Panc1 (cell line): ENCODE data around the gene DSCAM. TPM values are rescaled to one million over a fixed set of nuclear protein-coding genes. Genes with fewer than 3 reads are reported as not detected.

Source experiments
- ATAC-seq: fragments of 200-7000 bp; cut with Tn5 transposase; 2 replicates; pipeline ENCODE4 v1.9.1; 2020; ENCODE audit warnings: mild to moderate bottlenecking, moderate library complexity
- BruUV-seq: library from RNA; stranded (reverse); fragments of 400-500 nt; replicated peaks from 2 replicates; lab custom pipeline; 2021; lab: Mats Ljungman, UMichigan
- CTCF ChIA-PET: fragments of 300-600 bp; sonication (Branson Sonifier 250); formaldehyde crosslinking; loops from one replicate; lab custom pipeline; 2022; ENCODE audit warnings: antibody characterized with exemption; lab: Charles Lee
- POLR2A ChIA-PET: fragments of 300-600 bp; sonication (Branson Sonifier 250); formaldehyde crosslinking; loops from one replicate; lab custom pipeline; 2022; ENCODE audit warnings: antibody characterized with exemption; lab: Charles Lee
- DNase-seq: peaks from one replicate; pipeline ENCODE4 v3.0.0-alpha.2; 2010; ENCODE audit warnings: low read depth, low spot score
- H3K27ac ChIP-seq: 2 replicates; pipeline ENCODE4 v1.5.1; 2011; ENCODE audit warnings: mild to moderate bottlenecking, low read length, inconsistent platforms
- H3K27me3 ChIP-seq: fragments of 200-500 bp; sonication (Bioruptor generic); 2 replicates; pipeline ENCODE4 v1.6.0; 2014; ENCODE audit warnings: low read length, inconsistent platforms; ENCODE audit not compliant: control insufficient read depth, insufficient read depth
- H3K36me3 ChIP-seq: fragments of 200-500 bp; sonication (Bioruptor generic); 2 replicates; pipeline ENCODE4 v1.5.1; 2014; ENCODE audit warnings: inconsistent platforms, mild to moderate bottlenecking, low read length, moderate library complexity; ENCODE audit not compliant: control insufficient read depth, insufficient read depth
- H3K4me1 ChIP-seq: 2 replicates; pipeline ENCODE4 v1.5.1; 2011; ENCODE audit warnings: inconsistent platforms, mild to moderate bottlenecking, low read length, moderate library complexity; ENCODE audit not compliant: control insufficient read depth, insufficient read depth
- H3K4me3 ChIP-seq, 2 experiments: 2 replicates each; pipeline ENCODE4 v1.5.1; 2011 to 2012; ENCODE audit warnings: low read depth in 2 of 2, low read length in 2 of 2, mild to moderate bottlenecking in 2 of 2, inconsistent platforms in 1 of 2, moderate library complexity in 1 of 2
- H3K9me3 ChIP-seq: fragments of 200-500 bp; sonication (Bioruptor generic); 2 replicates; pipeline ENCODE4 v1.5.1; 2014; ENCODE audit warnings: low read depth, mild to moderate bottlenecking, inconsistent platforms, low read length, moderate library complexity; ENCODE audit not compliant: control insufficient read depth, insufficient read depth
- CTCF ChIP-seq: fragments of 450-650 bp; IDR thresholded peaks from 2 replicates; pipeline ENCODE4 v1.5.1; 2017; ENCODE audit warnings: mild to moderate bottlenecking
- POLR2AphosphoS5 ChIP-seq: IDR thresholded peaks from 2 replicates; pipeline ENCODE4 v1.6.1; 2012; ENCODE audit warnings: mild to moderate bottlenecking, low read depth, low read length, moderate library complexity
- REST ChIP-seq, 2 experiments: IDR thresholded peaks; 2 replicates each; pipeline ENCODE4 v1.6.1; 2011 to 2012; ENCODE audit warnings: low read depth in 2 of 2, control low read depth in 1 of 2, low read length in 1 of 2, mild to moderate bottlenecking in 1 of 2, moderate library complexity in 1 of 2; ENCODE audit not compliant: insufficient read depth in 1 of 2
- SIN3A ChIP-seq: IDR thresholded peaks from 2 replicates; pipeline ENCODE4 v1.6.1; 2012; ENCODE audit warnings: low read depth, mild to moderate bottlenecking, low read length, moderate library complexity, borderline replicate concordance; ENCODE audit not compliant: insufficient read depth
- TCF7L2 ChIP-seq: IDR thresholded peaks from 2 replicates; pipeline ENCODE4 v1.6.1; 2011; ENCODE audit warnings: mild to moderate bottlenecking, low read depth, low read length, inconsistent platforms
- in situ Hi-C: cut with HindIII; loops from 2 replicates; pipeline ENCODE4 v1.10.0; 2016; ENCODE audit warnings: low sequenced_read_pairs, low pct_unique_long_range_greater_than_20kb
- intact Hi-C: fragments of 100-400 bp; cut with micrococcal nuclease; formaldehyde crosslinking; loops from one replicate; pipeline ENCODE4 v1.10.0; 2022; ENCODE audit not compliant: unreplicated experiment
- total RNA-seq: library from RNA; stranded (reverse); gene quantifications from one replicate; pipeline ENCODE4 v1.2.1, GENCODE V29; 2021; ENCODE audit not compliant: unreplicated experiment

Gene DSCAM
- total RNA-seq, 1 experiment from 2014 or later: not detected

GRCh38 chr21:40736145-40736544 lies 110.8 kb downstream of the DSCAM start:
- TF ChIP-seq REST (IDR thresholded peaks at IDR 0.05; ENCODE audit: insufficient read depth in 1 of 2, low read depth in 2 of 2, low read length in 1 of 2): no peak
- no peak for TF ChIP-seq SIN3A
- no peak for TF ChIP-seq CTCF
- TF ChIP-seq POLR2AphosphoS5: no peak
- no peak for TF ChIP-seq TCF7L2
- intact Hi-C loops (no loop called here), in situ Hi-C loops (no loop called here)
- H3K36me3 ChIP-seq: no peaks in the 10 kb centered on the region
- H3K27ac ChIP-seq: no peak overlapping the region
- ChIA-PET CTCF (no interaction called here), POLR2A (no interaction called here)
- no peaks in the 10 kb centered on the region for H3K27me3 ChIP-seq
- ATAC-seq (no peak), DNase-seq (no peak)
- H3K9me3 ChIP-seq: no peaks in the 10 kb centered on the region
- BruUV-seq: no TSS peak
- no peaks in the 10 kb centered on the region for H3K4me1 ChIP-seq
- H3K4me3 ChIP-seq: no peak overlapping the region

GRCh38 chr21:40733024-40733397 lies 113.9 kb downstream of the DSCAM start:
- CTCF ChIA-PET: no interaction called here
- intact Hi-C loops: no loop called here
- no TSS peak for BruUV-seq

More at GRCh38 chr21:40733024-40733397, 113.9 kb downstream of the DSCAM start:
- POLR2A ChIA-PET: no interaction called here
- Histone ChIP-seq H3K36me3 (no peaks in the 10 kb centered on the region), H3K4me3 (no peak overlapping the region), H3K9me3 (no peaks in the 10 kb centered on the region), H3K4me1 (no peaks in the 10 kb centered on the region), H3K27ac (no peak overlapping the region), H3K27me3 (no peaks in the 10 kb centered on the region)
- DNase-seq (no peak), ATAC-seq (no peak)
- in situ Hi-C loops: no loop called here
- TF ChIP-seq REST (IDR thresholded peaks at IDR 0.05; ENCODE audit: insufficient read depth in 1 of 2, low read depth in 2 of 2, low read length in 1 of 2): no peak
- TF ChIP-seq TCF7L2: no peak
- no peak for TF ChIP-seq CTCF
- TF ChIP-seq SIN3A: no peak
- TF ChIP-seq POLR2AphosphoS5: no peak
